Measurements from ENCODE around the gene ZNF500.

ZNF500 gene

GRCh38 chr16:4806280-4806679 lies 39.3 kb upstream of the ZNF500 start:
- no peak for DNase-seq (ENCODE audit: low spot score)
- in situ Hi-C loops (cut with MboI; ENCODE audit: low pct_unique_long_range_greater_than_20kb, low sequenced_read_pairs, unreplicated experiment), result no loop called here
- no peak for TF ChIP-seq CTCF (IDR thresholded peaks at IDR 0.05; ENCODE audit: extremely low read depth, insufficient read depth, missing control alignments)

- in situ Hi-C loops (cut with MboI; ENCODE audit: low pct_unique_long_range_greater_than_20kb, low sequenced_read_pairs, unreplicated experiment), result no loop called here
- no peak for TF ChIP-seq CTCF (IDR thresholded peaks at IDR 0.05; ENCODE audit: extremely low read depth, insufficient read depth, missing control alignments)
- DNase-seq (ENCODE audit: low spot score), result no peak
Observed at GRCh38 chr16:4805231-4805630, 38.3 kb upstream of the ZNF500 start.

DNA sequence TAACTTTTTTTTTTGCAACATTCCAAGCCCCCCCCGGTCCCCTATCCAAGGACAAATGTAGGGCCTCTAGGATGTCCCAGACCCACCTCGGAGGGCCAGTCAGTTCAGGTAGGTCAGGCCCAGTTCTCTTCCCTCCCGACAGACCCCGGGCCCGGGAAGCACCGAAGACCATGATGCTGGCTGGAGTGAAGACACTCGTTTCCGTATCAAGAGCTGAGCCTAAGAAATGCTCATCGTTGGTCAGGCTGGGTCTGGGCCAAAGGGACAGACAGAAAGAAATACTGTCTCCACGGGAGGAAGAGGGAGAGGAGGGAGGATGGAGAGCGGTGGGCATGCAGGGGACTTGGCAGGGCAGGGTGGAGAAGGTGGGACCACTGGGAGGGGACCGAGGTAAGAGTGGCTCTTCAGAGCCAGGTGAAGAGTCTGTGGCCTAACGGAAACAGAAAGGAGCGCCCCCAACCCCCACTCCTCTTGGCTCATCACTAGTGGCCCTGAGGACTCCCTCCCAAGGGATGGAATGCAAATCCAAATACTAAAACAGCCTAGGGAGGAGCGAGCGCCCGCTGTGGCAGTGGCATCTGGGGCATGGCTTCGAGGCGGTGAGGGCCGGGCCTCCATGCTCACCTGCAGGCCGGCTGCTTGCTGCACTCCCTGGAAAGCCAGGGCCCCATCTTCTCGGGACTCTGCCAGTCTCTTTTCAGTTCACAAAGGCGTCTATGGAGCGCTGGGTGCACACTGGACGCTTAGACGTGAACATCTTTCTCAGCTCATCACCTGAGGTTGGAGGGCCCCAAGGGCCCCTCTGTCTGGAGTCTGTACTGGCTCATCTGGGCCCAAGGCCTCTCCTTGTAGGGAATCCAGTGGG lies 37.2 kb upstream of the ZNF500 start:
- DNase-seq (ENCODE audit: low spot score), result no peak
- TF ChIP-seq CTCF (IDR thresholded peaks at IDR 0.05; ENCODE audit: extremely low read depth, insufficient read depth, missing control alignments), result no peak
- in situ Hi-C loops (cut with MboI; ENCODE audit: low pct_unique_long_range_greater_than_20kb, low sequenced_read_pairs, unreplicated experiment), result no loop called here

- in situ Hi-C loops (cut with MboI; ENCODE audit: low pct_unique_long_range_greater_than_20kb, low sequenced_read_pairs, unreplicated experiment), result no loop called here
- TF ChIP-seq CTCF (IDR thresholded peaks at IDR 0.05; ENCODE audit: extremely low read depth, insufficient read depth, missing control alignments), result no peak
- no peak for DNase-seq (ENCODE audit: low spot score)
Observed at GRCh38 chr16:4803401-4803844, 36.5 kb upstream of the ZNF500 start.

GRCh38 chr16:4802659-4803287 lies 35.8 kb upstream of the ZNF500 start:
- TF ChIP-seq CTCF (IDR thresholded peaks at IDR 0.05; ENCODE audit: extremely low read depth, insufficient read depth, missing control alignments), result no peak
- in situ Hi-C loops (cut with MboI; ENCODE audit: low pct_unique_long_range_greater_than_20kb, low sequenced_read_pairs, unreplicated experiment), result no loop called here
- peak; percentile 96 for DNase-seq (ENCODE audit: low spot score)

DNA sequence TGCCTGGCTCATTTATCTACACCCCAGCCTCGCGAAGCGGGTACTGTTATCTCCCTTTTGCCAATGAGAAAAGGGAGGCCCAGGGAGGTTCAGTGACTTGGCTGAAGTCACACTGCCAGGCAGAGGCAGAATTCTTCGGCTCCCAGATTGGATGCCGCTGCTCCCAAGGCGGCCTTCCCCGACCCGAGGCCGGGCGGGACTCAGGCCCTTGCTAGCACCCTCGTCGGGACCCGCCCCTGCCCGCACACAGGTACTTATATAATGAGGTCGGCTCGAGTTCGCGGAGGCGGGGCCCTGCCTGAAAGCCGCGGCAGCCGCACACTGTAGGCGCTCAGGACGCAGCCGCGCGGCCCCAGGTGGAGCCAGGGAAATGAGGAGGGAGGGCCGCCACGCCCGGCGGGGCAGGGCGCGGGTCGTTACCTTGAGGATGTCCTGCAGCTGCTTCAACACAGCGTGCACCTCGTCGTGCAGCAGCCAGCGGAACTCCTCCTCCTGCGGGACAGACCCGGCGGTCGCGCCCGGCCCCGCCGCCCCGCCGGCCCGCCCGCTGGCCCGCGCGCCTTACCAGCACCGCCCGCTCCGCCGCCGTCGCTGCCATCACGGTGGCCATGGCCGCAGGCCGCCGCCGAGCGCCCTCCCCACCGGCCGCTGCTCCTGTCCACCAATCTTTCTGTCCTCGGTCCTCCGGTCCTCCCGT lies 35.1 kb upstream of the ZNF500 start, which contains the start of gene ROGDI:
Gene ROGDI, minus strand, starts transcription at position 672 of the 697 bp plus-strand sequence. Its CDS starts 62 bp downstream, at position 610.
- in situ Hi-C loops (cut with MboI; ENCODE audit: low pct_unique_long_range_greater_than_20kb, low sequenced_read_pairs, unreplicated experiment), result no loop called here
- no peak for TF ChIP-seq CTCF (IDR thresholded peaks at IDR 0.05; ENCODE audit: extremely low read depth, insufficient read depth, missing control alignments)
- peak; percentile 88 for DNase-seq (ENCODE audit: low spot score)

All from GM13977 (cell line).